SKM-1 (cell line): ENCODE results near the gene MEAF6.

Source experiments
- DNase-seq: peaks from one replicate; lab custom pipeline; 2025; ENCODE audit not compliant: unreplicated experiment; lab: John Stamatoyannopoulos, UW

The MEAF6 gene

GRCh38 chr1:37474697-37475379 is 39.7 kb downstream of the MEAF6 start:
- no peak for DNase-seq

DNA sequence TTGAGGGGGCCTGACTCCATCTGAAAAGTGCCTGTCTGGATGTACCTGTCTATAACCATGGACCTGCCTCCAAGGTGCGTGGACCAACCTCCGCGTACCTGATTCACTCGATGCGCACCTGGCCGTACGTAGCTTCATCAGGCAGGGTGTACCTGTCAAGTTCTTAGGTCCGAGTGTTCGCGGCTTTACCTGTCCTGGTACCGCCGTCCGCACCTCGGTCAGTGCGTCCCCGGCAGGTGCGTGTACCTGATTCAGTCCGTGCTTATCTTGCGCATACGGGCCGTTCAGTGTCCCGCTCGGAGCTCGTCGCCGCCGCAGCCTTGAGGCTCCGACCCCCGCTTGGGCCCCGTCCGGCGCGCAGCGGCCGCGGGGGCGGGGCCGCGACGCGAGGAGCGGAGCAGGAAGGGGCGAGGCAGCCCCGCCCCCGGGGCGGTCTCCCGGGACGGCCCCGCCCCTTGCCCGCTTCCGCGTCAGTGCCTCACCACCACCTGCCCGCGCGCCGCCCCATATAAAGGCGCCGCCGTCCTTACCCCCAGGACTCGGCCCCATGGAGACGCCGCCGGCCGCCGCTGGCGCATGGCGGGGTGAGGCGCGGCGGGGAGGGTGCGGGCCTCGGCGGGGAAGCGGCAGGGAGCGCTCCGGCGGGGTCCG is 40.4 kb downstream of the MEAF6 start, which contains the start of gene ZC3H12A:
TSS of gene ZC3H12A (plus strand) at position 535 of the 651 bp plus-strand sequence. CDS start 917 bp downstream, outside the sequence.
- DNase-seq = peak; percentile 56

DNA sequence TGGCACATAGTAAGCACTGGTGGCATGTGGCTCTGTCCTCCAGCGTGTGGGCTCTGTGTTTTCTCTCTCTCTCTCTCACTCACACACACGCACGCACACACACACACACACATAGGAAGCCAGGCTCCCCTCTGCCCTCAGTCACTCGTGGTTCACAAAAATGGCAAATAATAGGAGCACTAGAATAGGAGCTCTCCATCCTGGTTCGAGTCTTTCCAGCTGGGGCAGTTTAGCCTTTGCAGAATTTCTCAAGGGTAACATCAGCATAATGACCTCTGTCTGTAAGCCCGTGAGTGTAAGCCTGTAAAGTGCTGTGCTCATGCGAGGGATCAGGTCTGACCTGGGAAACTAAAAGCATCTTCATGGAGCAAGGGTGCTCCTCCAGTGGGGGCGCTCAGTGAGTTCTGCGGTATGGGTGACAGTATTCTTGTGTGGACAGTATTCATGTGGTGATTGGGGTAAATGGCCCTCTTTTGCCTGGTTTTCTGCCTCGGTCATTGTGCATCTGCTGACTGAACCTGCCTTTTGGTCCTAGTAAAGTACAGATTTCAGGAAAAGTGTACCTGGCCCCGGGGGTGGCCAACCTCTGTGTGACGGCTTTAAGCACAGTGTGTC is 41.0 kb downstream of the MEAF6 start:
- no peak for DNase-seq

GRCh38 chr1:37472994-37473393 is 41.6 kb downstream of the MEAF6 start:
- DNase-seq = no peak

GRCh38 chr1:37472281-37472680 is 42.3 kb downstream of the MEAF6 start:
- no peak for DNase-seq

- no peak for DNase-seq
Measured at GRCh38 chr1:37471345-37472231, 43.0 kb downstream of the MEAF6 start.

GRCh38 chr1:37469386-37469785 is 45.2 kb downstream of the MEAF6 start:
- DNase-seq = no peak

GRCh38 chr1:37468037-37468436 is 46.5 kb downstream of the MEAF6 start:
- DNase-seq = no peak

DNA sequence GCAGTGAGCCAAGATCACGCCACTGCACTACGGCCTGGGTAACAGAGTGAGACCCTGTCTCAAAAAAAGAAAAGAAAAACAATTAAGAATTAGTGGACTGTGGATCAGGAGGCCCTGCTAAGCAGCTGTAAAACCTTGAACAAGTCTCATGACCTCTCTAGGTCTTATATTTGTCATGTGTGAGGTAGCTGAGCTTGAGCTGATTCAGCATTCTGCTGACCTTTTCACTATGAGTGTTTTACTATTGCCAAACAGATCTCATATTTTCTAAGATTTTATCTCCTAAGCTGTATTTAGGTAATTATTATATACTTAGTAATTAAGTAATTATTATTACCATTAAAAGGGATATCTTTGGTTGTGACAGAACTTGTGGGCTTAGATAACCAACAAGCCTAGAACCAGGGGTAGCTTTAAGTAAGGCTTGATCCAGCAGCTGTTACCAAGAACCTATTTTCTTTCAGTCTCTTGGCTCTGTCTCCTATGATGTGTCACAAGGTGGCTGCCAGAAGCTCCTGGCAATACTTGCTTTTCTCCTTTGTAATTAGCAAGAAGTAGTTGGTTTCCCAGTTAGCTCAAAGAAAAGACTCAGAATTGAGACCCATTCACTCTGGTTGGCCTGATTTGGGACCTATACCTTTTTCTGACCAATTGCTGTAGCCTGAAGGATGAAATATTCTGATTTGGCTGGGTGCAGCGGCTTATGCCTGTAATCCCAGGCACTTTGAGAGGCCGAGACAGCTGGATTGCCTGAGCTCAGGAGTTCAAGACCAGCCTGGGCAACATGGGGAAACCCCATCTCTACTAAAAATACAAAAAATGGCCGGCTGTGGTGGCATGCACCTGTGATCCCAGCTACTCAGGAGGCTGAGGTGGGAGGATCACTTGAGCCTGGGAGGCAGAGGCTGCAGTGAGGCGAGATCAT is 48.7 kb downstream of the MEAF6 start:
- DNase-seq = no peak

GRCh38 chr1:37464443-37464842 is 50.1 kb downstream of the MEAF6 start:
- DNase-seq = no peak

- DNase-seq = no peak
Measured at GRCh38 chr1:37461698-37462436, 52.7 kb downstream of the MEAF6 start.

GRCh38 chr1:37458551-37458950 is 56.0 kb downstream of the MEAF6 start:
- DNase-seq = no peak

GRCh38 chr1:37456614-37457013 is 58.0 kb downstream of the MEAF6 start:
- no peak for DNase-seq

GRCh38 chr1:37455516-37455915 is 59.0 kb downstream of the MEAF6 start:
- no peak for DNase-seq

DNA sequence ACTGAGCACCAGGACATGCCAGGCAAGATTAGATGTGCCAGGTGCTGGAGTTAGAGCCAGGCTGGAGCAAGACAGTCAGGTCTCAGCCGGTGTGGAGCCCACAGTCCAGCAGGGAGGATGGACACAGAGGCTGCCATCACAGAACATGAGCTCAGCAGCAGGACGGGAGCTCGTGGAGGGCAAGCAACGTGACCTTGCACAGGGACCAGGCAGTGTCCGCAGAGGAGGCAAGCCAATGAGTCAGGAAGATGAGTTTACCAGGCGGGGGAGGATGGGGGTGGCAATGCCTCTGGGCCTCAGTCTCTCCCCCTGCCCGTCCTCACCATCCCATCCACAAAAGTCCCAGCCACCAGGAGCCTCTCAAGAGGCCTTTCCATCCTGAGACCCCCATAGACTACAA is 60.9 kb downstream of the MEAF6 start:
- DNase-seq = no peak

- no peak for DNase-seq
Measured at GRCh38 chr1:37452416-37452815, 62.1 kb downstream of the MEAF6 start.

GRCh38 chr1:37449936-37450335 is 64.6 kb downstream of the MEAF6 start:
- DNase-seq = peak; percentile 68

GRCh38 chr1:37448691-37449417 is 65.7 kb downstream of the MEAF6 start:
- no peak for DNase-seq

- no peak for DNase-seq
Measured at GRCh38 chr1:37448185-37448584, 66.4 kb downstream of the MEAF6 start.
